MCF 10A (cell line): Measurements from ENCODE around the gene GLYATL1. TPM values are rescaled to one million over a fixed set of nuclear protein-coding genes. Genes with fewer than 3 reads are reported as not detected.

Source experiments
- BruUV-seq: library from RNA; stranded (reverse); fragments of 400-500 nt; replicated peaks from 2 replicates; lab custom pipeline; 2021; lab: Mats Ljungman, UMichigan
- CTCF ChIA-PET: fragments of 300-600 bp; sonication (Branson Sonifier 250); formaldehyde crosslinking; extraction: SDS; loops from one replicate; lab custom pipeline; 2021; ENCODE audit warnings: antibody characterized with exemption, inconsistent platforms; lab: Yijun Ruan, JAX
- POLR2A ChIA-PET: fragments of 300-600, 350-650 bp; sonication (Branson Sonifier 250); formaldehyde crosslinking; extraction: SDS; loops from one replicate; lab custom pipeline; 2020; ENCODE audit warnings: antibody characterized with exemption, inconsistent platforms; lab: Yijun Ruan, JAX
- DNase-seq: peaks from one replicate; pipeline ENCODE4 v3.0.0-alpha.2; 2018; ENCODE audit not compliant: unreplicated experiment
- H3K27ac Mint-ChIP-seq: one replicate; pipeline ENCODE4 v1.8.0; 2022; ENCODE audit warnings: mild to moderate bottlenecking, low read depth, mixed read lengths; ENCODE audit not compliant: unreplicated experiment
- H3K27me3 Mint-ChIP-seq: one replicate; pipeline ENCODE4 v1.8.0; 2022; ENCODE audit warnings: mixed read lengths; ENCODE audit not compliant: insufficient read depth, unreplicated experiment
- H3K36me3 Mint-ChIP-seq: one replicate; pipeline ENCODE4 v1.8.0; 2022; ENCODE audit warnings: mild to moderate bottlenecking, moderate library complexity, mixed read lengths; ENCODE audit not compliant: insufficient read depth, unreplicated experiment
- H3K4me1 Mint-ChIP-seq: one replicate; pipeline ENCODE4 v1.8.0; 2022; ENCODE audit warnings: mixed read lengths; ENCODE audit not compliant: insufficient read depth, unreplicated experiment
- H3K4me3 Mint-ChIP-seq: one replicate; pipeline ENCODE4 v1.8.0; 2022; ENCODE audit warnings: mild to moderate bottlenecking, moderate library complexity, mixed read lengths; ENCODE audit not compliant: unreplicated experiment
- H3K9me3 Mint-ChIP-seq: one replicate; pipeline ENCODE4 v1.8.0; 2022; ENCODE audit warnings: mixed read lengths; ENCODE audit not compliant: unreplicated experiment
- CTCF ChIP-seq: fragments of 200-600 bp; IDR thresholded peaks from one replicate; pipeline ENCODE4 v1.8.0; 2022; ENCODE audit warnings: antibody characterized with exemption, mild to moderate bottlenecking; ENCODE audit not compliant: unreplicated experiment
- intact Hi-C: fragments of 100-400 bp; cut with micrococcal nuclease; formaldehyde crosslinking; loops from 2 replicates; pipeline ENCODE4 v1.14.1; 2022
- total RNA-seq: library from RNA; stranded (reverse); gene quantifications from 2 replicates; pipeline ENCODE4 v1.2.3, GENCODE V29; 2022

The GLYATL1 gene
- total RNA-seq, 1 experiment from 2014 or later, result not detected

DNA sequence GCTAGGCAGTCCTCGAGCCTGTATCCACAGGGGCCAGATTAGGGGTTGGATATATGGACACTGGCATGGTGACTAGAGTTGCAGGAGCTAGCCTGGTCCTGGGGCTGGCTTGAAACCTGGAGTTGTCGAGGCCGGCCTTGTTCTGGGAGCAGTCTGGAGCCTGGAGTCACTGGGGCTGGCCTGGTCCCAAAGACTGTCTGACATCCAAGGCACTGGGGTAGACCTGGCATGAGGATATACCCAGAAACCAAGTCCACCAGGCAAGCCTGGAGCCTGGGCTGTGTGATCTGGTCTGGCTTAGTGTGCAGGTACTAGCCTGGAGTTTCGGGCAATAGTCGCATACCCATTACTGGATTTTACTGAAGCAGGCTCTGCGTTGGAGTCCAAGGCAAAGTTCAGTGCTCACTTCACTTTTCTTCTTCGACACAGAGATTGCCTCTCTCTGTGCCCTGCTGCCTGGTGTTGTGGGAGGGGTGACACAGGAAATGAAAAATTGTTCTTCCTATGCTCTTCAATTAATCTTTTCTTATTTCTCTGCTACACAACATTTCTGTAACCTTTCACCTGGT is 4.3 kb upstream of the GLYATL1 start:
- Mint-ChIP-seq H3K27ac (no peak overlapping the region), H3K4me1 (no peaks in the 10 kb centered on the region), H3K9me3 (no peaks in the 10 kb centered on the region), H3K36me3 (no peaks in the 10 kb centered on the region), H3K4me3 (no peak overlapping the region), H3K27me3 (no peaks in the 10 kb centered on the region)
- ChIA-PET CTCF (interaction anchor here (1.0 kb wide), 1 partner anchor 10 kb away, joined by 4 read pairs; no protein-coding TSS in a partner anchor), POLR2A (interaction anchor here (0.6 kb wide), 1 partner anchor 9 kb away, joined by 4 read pairs; no protein-coding TSS in a partner anchor)
- no TSS peak for BruUV-seq
- no peak for DNase-seq
- intact Hi-C loops, result no loop called here
- TF ChIP-seq CTCF, result no peak

GRCh38 chr11:58938398-58938797 is 890 bp upstream of the GLYATL1 start:
- Mint-ChIP-seq H3K27me3 (no peaks in the 10 kb centered on the region), H3K4me3 (no peak overlapping the region), H3K4me1 (no peaks in the 10 kb centered on the region), H3K36me3 (no peaks in the 10 kb centered on the region), H3K27ac (no peak overlapping the region), H3K9me3 (no peaks in the 10 kb centered on the region)
- DNase-seq, result no peak
- ChIA-PET CTCF (interaction anchor here (0.7 kb wide), 1 partner anchor 9 kb away, joined by 3 read pairs; no protein-coding TSS in a partner anchor), POLR2A (no interaction called here)
- intact Hi-C loops, result no loop called here
- BruUV-seq, result no TSS peak
- TF ChIP-seq CTCF, result no peak

- DNase-seq, result no peak
- intact Hi-C loops, result no loop called here
- H3K27ac Mint-ChIP-seq, result no peak overlapping the region
- no peaks in the 10 kb centered on the region for H3K4me1 Mint-ChIP-seq
- ChIA-PET CTCF (no interaction called here), POLR2A (no interaction called here)
- no peak overlapping the region for H3K4me3 Mint-ChIP-seq
- H3K36me3 Mint-ChIP-seq, result no peaks in the 10 kb centered on the region
- H3K9me3 Mint-ChIP-seq, result no peaks in the 10 kb centered on the region
- no TSS peak for BruUV-seq
- H3K27me3 Mint-ChIP-seq, result no peaks in the 10 kb centered on the region
- TF ChIP-seq CTCF, result no peak
Measured at GRCh38 chr11:58940028-58940427, 740 bp downstream of the GLYATL1 start.

DNA sequence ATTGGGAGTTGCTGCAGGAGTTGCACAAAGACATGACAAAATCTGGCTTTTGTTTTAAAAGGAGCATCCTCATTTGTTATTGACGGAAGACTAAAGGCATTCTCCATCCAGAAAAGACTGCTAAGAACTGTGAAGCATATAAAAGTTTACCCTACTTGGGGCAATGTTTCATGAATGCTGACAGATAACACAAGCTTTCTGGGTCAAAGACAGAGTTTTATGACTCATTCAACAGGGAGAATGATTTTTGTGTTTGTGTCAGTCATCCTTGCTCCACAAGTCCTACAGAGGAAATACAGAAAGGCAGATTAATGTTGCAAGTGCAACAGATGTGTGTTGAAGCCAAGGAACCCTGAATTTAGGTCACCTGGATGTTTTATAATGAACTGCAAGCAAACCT is 2.5 kb downstream of the GLYATL1 start:
- ChIA-PET CTCF (no interaction called here), POLR2A (no interaction called here)
- H3K9me3 Mint-ChIP-seq, result no peaks in the 10 kb centered on the region
- no peaks in the 10 kb centered on the region for H3K27me3 Mint-ChIP-seq
- DNase-seq, result no peak
- no peak overlapping the region for H3K27ac Mint-ChIP-seq
- TF ChIP-seq CTCF, result no peak
- BruUV-seq, result no TSS peak
- H3K4me1 Mint-ChIP-seq, result no peaks in the 10 kb centered on the region
- intact Hi-C loops, result no loop called here
- no peak overlapping the region for H3K4me3 Mint-ChIP-seq
- no peaks in the 10 kb centered on the region for H3K36me3 Mint-ChIP-seq
